ENCODE data around the gene MAP3K19.

MAP3K19 gene

GRCh38 chr2:134927195-134927594 is 120.1 kb downstream of the MAP3K19 start:
- no peak for DNase-seq

- DNase-seq = no peak
Observed at GRCh38 chr2:134926231-134926931, 120.9 kb downstream of the MAP3K19 start.

GRCh38 chr2:134924912-134925311 is 122.3 kb downstream of the MAP3K19 start:
- no peak for DNase-seq

- DNase-seq = peak; percentile 48
Observed at GRCh38 chr2:134919341-134920210, 127.7 kb downstream of the MAP3K19 start.

GRCh38 chr2:134918526-134919340 is 128.5 kb downstream of the MAP3K19 start, which contains the start of gene CCNT2:
Gene CCNT2 (plus strand): TSS chr2:134918822. CDS start chr2:134918855, 33 bp downstream.
- peak; percentile 99 for DNase-seq

- DNase-seq = no peak
Observed at GRCh38 chr2:134917888-134918525, 129.2 kb downstream of the MAP3K19 start.

GRCh38 chr2:134917360-134917865 is 129.8 kb downstream of the MAP3K19 start:
- peak; percentile 9 for DNase-seq
